Endothelial cell of umbilical vein (primary cell): ENCODE measurements around the gene CTTNBP2.

Experiments used
- EZH2 ChIP-seq: IDR thresholded peaks from 2 replicates; pipeline ENCODE4 v1.6.1; 2012; ENCODE audit warnings: borderline replicate concordance, low read depth, mild to moderate bottlenecking, moderate library complexity, low read length, inconsistent platforms; ENCODE audit not compliant: severe bottlenecking
- JUN ChIP-seq: IDR thresholded peaks from 2 replicates; pipeline ENCODE4 v1.6.1; 2011; ENCODE audit warnings: borderline replicate concordance, low read depth; ENCODE audit not compliant: insufficient read length, insufficient read depth
- POLR2AphosphoS5 ChIP-seq: IDR thresholded peaks from 2 replicates; pipeline ENCODE4 v1.6.1; 2012; ENCODE audit warnings: low read depth, mild to moderate bottlenecking, control low read depth, low read length, moderate library complexity; ENCODE audit not compliant: insufficient read depth
- TF ChIP-seq, protein P1 (sequence below), 2 donors: IDR thresholded peaks; 1 replicate in 1 of 2; 2 replicates in 1 of 2; pipeline ENCODE4 v1.5.1; 2011; ENCODE audit warnings: low read length in 2 of 2, mild to moderate bottlenecking in 2 of 2, moderate library complexity in 2 of 2, control low read depth in 1 of 2, inconsistent platforms in 1 of 2, low read depth in 1 of 2; ENCODE audit not compliant: insufficient read depth in 1 of 2; ENCODE audit errors: extremely low read depth in 1 of 2
- TF ChIP-seq, protein P2 (sequence below): IDR thresholded peaks from 2 replicates; pipeline ENCODE4 v1.6.1; 2011; ENCODE audit not compliant: insufficient read depth, insufficient read length

DNA sequence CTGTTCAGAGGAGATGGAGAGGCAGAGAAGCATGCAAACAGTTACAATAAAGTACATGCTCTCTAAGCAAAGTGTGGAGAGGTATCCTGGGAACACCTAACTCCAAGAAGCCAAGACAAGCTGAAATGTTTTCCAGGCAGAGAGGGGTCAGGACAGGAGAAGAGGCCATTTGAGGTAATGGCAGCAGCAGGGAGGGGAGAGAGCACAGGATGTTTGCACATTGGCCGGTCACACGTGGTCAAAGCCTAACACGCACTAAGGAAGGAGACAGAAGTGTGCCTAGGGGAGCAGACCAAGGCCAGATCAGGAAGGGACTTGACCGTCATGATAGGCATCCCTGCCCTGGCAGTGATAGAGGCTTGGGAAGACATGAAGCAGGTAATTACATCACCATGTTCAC lies 101.5 kb downstream of the CTTNBP2 start:
- no peak for TF ChIP-seq JUN
- TF ChIP-seq, protein P1, sequence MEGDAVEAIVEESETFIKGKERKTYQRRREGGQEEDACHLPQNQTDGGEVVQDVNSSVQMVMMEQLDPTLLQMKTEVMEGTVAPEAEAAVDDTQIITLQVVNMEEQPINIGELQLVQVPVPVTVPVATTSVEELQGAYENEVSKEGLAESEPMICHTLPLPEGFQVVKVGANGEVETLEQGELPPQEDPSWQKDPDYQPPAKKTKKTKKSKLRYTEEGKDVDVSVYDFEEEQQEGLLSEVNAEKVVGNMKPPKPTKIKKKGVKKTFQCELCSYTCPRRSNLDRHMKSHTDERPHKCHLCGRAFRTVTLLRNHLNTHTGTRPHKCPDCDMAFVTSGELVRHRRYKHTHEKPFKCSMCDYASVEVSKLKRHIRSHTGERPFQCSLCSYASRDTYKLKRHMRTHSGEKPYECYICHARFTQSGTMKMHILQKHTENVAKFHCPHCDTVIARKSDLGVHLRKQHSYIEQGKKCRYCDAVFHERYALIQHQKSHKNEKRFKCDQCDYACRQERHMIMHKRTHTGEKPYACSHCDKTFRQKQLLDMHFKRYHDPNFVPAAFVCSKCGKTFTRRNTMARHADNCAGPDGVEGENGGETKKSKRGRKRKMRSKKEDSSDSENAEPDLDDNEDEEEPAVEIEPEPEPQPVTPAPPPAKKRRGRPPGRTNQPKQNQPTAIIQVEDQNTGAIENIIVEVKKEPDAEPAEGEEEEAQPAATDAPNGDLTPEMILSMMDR (IDR thresholded peaks at IDR 0.05; ENCODE audit: extremely low read depth in 1 of 2, insufficient read depth in 1 of 2, low read depth in 1 of 2, low read length in 2 of 2): no peak
- TF ChIP-seq, protein P2, sequence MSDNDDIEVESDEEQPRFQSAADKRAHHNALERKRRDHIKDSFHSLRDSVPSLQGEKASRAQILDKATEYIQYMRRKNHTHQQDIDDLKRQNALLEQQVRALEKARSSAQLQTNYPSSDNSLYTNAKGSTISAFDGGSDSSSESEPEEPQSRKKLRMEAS: no peak
- no peak for TF ChIP-seq POLR2AphosphoS5
- no peak for TF ChIP-seq EZH2
